Sciatic nerve (tissue), 2 donors: Measurements from ENCODE around the gene AOPEP. TPM values are rescaled to one million over a fixed set of nuclear protein-coding genes. Genes with fewer than 3 reads are reported as not detected.

Experiments
- ATAC-seq: fragments of 200-7000 bp; cut with Tn5 transposase; one replicate; pipeline ENCODE4 v1.9.1; 2020; ENCODE audit warnings: mild to moderate bottlenecking, moderate library complexity
- DNase-seq: peaks from one replicate; pipeline ENCODE4 v3.0.0-alpha.2; 2020; ENCODE audit warnings: low spot score
- intact Hi-C: fragments of 100-400 bp; cut with DNase I; formaldehyde crosslinking; loops from one replicate; pipeline ENCODE4 v1.14.2; 2022
- total RNA-seq: library from RNA; stranded (reverse); fragmentation: NEBNext Ultra II Directional; extraction: Animal tissue kit (Norgen Biotek cat#: 25700); gene quantifications from one replicate; pipeline ENCODE4 v1.2.1, GENCODE V29; 2021
- donor health status: DM: no; HTN: no; CAD: no.
- donor health status: DM: no; HTN: no; CAD: no.

AOPEP gene
- total RNA-seq, 1 donor from 2014 or later: 158 TPM

DNA sequence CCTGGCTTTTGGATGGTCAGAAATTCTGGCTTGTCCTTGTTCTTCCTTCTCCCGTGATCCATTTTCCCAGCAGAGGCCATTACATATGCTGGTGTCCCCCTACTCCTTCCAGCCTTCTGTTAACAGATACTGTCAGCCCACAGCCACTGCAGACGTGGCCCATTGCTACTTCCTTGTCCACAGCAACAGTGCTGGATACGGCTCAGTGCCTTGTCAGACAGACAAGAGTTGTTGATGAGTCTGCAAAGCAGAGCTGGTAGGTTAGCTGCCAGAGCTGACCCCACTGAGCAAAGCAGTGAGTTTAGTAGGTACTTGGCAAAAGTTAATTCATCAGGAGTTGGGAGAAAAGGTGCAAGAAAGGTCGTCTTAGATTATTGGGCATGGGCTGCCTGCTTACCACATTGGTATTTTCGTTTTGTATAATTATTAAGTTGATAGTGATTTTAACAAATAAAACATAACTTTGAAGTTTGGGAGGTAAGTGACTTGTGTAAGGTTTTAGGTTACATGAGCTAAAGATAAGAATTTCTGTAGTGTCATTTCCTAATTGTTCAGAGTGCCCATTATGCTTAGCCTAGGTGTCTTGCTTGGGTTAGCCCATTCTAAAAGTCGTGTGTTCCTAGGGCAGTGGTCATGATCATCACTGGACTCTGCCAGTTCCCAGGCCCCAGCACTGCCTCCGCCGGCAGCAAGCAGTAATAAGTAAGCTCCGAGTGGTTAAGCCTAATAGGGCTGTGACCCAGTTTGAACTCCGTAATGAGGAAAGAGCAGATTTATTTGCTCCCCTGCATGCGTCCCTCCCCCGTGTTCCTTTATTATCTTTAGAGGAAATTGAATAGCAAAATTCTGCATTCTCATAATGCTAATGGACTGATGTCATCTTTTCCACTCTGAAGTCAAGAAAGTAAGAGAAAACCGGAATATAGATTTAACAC is 299.0 kb downstream of the AOPEP start:
- intact Hi-C loops: no loop called here
- no peak for DNase-seq
- peak; percentile 87 for ATAC-seq

DNA sequence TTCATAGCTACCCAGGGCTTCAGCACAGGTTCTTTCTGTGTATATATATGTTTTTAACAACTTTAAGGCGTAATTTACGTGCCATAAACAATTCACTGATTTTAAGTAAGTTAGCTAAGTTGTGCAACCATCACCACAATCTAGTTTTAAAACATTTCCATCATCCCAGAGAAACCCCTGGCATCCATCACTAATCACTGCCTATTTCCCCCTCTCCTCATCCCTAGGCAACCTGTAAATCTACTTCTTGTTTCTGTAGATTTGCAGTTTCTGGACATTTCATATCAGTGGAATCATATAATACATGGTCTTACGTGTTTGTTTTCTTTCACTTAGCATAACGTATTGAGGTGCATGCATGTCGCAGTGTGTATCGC is 299.6 kb downstream of the AOPEP start:
- ATAC-seq (no peak), DNase-seq (no peak)
- intact Hi-C loops: no loop called here

DNA sequence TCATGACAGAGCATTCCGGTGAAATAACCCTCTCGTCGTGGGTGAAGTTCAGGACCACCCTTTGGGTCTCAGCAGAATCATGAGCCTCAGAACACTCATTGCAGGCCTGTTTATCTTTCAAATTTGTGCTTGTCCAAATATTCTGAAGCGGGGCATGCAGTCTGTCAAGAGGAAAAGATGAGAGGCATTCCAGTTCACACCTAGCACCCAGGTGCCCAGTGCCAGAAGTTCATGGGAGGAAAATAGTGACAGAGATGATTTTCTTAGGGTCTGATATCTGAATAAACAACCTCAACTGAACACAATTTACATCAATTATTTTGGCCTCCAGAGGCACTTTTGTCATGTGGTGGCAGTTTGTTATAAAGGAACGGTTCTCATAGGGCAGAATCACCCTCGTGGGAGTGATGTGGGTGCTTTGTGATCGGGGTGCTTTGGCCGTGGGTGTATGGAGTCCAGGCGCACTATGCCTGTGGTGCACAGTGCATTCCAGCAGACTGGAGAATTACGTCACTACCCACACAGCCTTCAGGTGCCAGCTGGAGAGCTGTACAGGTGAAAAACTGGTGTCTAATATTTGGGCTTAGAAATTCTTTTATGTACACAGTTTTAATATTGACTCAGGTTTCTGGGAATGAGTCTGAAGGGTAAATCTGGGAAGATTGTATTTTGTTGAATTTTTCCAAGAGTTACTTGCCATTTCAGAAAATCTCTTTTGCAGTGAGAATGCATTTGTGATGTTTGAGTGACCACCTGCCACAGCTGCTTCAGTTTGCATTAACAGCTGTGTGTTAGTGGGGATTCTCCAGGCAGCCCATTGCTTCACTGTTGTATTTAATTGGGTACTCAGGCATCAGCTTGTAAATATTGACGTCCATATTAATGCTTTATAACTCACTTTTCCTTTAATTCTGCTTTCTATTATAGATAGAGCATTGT is 301.7 kb downstream of the AOPEP start:
- DNase-seq: no peak
- intact Hi-C loops: no loop called here
- ATAC-seq: no peak

DNA sequence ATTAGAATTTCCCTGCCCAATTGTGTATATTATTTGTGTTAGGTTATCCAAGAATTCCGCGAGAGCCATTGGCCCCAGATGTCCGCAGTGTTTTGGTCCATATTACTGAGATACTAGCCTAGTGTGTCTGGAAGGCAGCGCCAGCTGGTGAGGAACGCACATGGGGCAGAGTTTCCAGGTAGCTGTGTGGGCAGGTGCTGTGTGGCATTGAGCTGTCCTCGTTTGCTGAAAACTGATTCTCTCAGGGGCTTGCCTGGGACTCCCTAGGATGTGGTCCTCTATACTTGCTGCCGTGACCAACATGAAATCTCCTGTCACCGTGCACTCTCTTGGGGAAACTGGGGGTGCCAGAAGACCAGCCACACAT is 302.3 kb downstream of the AOPEP start:
- no peak for ATAC-seq
- intact Hi-C loops: no loop called here
- no peak for DNase-seq

DNA sequence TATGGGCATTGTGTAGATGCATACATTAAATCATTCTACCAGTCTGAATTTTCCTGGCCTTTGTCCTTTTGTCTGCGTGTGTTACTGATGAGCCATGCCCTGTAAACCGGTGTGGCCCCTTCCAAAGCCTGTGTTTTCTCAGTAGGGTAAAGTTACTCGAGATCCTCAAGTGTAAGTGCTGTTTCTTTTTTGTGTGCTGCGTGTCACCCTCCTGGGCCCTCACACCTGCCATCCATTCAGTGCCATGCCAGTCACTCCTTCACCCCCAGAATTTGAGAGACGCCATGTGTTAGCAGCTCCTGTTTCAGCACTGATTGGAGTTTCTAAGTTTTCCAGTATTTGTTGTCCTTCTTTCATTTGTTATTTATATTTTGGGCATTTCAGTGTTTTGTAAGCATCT is 302.8 kb downstream of the AOPEP start:
- ATAC-seq (no peak), DNase-seq (no peak)
- intact Hi-C loops: no loop called here

DNA sequence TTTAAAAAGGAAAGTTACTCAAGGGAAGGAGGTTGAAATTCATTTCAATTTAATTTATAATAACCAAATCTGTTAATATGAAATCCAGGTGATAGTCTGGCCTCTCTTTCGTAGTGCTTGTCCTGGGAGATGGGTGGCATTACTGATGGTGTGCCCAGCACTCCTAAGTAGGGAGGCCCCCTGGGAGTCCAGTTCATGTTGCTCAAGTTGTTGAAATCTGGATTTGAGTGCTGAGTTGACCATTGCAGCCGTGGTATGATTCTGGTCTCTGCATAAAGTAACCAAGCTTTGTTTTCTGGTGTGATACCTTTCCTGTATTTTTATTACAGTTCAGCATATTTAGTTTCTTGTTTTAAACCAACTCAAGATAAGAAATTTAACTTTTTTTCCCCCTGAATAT is 303.2 kb downstream of the AOPEP start:
- intact Hi-C loops: no loop called here
- DNase-seq (no peak), ATAC-seq (no peak)

DNA sequence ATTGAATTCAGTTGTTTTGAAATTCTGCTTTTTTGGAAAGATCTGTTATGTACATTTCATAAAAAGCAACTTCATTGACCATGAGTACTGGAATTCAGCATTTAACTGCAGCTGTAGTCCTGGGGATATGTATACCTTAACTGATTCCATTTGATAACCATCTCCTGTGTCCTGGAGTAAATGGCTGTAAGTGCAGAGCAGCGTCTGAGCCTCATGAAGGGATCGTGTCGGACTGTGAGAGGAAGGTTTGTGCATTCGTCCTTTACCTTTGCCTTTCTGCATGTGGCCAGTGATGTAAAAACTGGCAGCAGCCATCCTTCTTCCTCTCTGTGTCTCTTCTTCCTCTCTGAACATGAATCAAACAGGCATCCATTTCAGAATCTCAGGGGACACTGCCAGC is 303.8 kb downstream of the AOPEP start:
- no peak for ATAC-seq
- intact Hi-C loops: no loop called here
- DNase-seq: no peak

DNA sequence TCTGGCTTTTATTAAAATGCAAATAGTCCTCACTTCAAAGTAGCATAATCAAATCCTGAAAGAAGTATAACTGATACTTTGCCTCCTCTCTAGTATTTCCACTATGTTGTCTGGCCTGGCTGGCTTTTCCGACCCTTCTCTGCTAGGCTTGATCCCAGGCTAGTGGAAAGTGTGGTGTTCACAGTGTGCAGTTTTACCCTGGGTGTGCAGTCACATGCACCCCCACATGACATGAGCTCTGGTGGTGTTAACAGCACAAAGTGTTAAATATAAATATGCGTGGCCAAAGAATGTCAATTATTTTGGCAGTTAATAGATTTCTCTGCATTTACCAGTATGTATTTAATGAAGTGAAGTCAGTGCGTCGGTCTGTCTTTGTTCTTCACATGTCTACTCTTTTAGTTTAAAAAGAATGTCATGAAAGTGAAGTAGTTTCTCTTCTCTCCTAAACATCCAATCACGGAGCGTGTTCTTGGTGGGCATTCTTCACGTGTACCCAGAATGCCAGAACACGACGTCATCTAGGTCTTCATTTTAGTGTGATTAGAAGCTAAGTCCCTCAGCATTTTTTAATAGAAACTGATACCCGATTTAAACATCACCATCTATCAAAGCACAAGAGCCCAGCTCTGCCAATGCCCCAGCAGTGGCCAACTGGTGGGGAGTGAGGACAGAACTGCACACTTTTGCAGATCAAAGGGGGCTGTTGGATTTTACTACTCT is 304.6 kb downstream of the AOPEP start:
- DNase-seq (no peak), ATAC-seq (no peak)
- intact Hi-C loops: no loop called here

DNA sequence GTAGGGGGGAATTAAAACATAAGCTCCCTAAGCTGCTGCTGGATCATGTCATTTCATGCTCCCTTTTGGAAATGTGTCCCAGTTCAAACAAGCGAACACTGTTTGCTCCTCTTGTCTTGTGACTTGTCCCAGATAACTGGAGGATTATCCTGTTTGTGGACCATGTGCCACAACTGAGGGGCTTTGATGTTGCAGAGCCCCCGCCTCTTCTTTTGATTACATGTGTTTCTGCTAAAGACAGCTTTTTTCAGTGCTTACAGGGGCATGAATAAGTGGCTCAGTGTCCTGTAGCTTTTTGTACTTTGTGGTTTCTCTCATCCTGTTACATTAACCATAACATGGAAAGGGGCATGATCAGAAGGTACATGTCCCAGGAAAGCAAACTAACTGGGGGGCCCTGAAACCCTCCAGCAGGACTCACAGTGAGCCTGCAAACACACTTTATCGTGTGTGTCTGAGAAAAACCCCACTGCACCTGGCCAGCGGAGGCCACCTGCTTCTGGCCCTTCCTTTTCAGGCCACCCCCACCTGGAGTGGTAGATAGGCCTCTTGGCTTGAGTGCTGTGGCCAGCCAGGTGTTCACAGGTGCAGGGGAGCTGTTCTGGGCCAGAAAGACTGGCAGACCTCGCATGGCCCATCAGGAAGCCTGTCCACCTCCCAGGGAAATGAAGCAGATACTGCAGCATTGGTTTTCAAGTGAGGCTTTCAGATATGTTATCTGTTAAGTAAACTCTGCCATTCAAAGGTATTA is 305.4 kb downstream of the AOPEP start:
- DNase-seq: no peak
- intact Hi-C loops: no loop called here
- ATAC-seq: no peak

DNA sequence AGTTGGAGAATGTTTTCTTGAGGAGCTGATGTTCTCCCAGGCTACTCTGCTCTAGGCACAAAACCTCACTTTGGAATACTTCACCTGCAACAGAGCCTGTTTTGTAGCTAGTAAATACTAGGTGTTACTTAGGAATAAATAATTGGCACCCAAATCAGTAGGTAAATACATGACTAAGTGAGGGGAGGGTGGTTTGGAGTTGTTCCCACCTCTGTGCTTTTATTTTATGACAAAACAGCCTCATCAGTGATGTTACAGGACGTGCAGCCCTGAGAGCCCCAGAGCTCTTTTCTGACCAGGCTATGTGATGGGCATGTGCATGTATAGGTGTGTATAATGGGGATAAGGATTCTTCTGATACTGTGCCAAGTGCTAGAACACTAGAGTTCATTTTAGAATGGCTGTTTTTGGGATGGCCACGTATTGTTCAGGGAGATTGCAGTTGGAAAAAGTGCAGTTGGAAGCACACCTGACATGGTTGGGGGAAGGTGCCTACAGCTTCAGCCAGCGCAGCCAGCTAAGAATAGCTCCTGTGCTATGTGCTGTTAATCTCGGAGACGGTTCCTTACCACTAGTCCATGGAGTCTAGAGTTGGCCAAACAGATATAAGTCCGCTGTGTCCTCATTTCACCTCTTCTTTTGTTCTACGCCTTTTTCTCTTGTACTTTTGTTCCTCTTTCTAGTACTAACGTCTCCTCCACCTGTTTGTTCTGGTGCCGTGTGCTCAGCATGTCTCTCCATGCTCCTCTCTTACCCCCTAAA is 306.3 kb downstream of the AOPEP start:
- intact Hi-C loops: no loop called here
- ATAC-seq: no peak
- DNase-seq: no peak

DNA sequence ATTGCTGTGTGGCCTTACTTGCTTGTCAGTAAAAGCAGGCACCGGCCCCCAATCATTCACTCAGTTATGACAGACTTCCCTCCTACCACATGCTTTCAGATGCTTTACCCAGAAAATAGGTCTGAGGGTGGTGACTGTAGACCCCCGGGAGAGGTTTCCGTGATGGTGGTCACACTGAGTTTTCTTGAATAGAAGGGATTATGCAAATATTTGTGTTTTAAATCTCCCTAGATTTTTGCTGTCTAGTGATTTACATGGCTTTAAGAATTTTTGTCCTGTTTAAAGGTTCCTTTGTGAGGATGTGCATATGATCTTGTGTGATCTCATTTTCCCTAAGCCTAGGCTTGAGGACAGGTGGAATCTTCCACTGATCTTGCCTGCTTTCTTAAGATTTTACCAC is 309.3 kb downstream of the AOPEP start:
- ATAC-seq (no peak), DNase-seq (no peak)
- intact Hi-C loops: no loop called here

DNA sequence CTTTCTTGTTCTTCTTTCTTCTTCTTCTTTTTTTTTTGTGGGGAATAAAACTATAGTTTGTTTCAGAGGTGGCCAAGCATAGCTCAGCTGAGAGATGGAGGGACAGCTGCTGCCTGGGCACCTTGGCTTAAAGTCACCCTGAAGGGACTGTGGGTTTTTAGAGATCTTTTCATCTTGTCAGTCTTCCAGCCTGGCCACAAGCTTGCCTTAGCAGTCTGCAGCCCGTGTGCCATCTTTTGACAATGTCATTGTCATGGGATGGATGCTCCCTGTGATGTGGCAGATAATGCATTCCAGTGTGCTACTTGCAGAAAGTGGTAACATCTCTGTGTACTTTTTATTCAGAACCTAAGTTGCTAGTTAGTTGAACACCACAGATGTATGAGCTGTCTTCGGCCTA is 310.2 kb downstream of the AOPEP start:
- DNase-seq (no peak), ATAC-seq (no peak)
- intact Hi-C loops: no loop called here

DNA sequence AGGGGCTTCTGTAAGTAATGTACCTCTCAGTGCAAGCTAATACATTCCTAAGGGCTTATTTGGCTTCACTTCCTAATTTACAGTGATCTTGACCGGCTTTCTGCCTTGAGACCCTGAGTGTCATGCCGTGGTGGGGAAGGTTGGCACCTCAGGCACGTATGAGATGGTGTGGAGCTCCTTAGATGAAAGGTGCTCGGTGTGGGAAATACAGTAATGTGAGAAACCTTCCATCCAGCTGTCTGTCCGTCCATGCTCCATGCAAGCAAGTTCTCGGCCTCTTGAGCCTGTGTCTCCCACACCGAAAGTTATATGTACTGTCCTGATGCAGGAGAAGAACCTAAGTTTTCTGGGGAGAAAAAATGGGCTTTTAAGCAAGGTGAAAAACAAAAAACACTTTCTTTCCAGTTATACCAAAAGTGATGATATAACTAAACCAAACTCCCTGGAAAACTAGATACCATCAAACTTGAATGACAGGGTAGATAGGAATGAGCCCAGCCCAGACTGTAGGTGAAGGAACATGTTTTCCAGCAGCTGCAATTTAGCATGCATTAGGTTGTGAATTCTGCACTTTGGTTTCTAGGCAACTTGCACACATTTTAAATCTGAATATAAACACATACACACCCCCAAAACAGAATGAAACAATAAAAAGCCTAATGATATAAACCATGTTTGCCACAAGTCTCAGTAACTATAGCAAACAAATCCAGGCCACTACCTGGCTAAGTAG is 311.5 kb downstream of the AOPEP start:
- intact Hi-C loops: no loop called here
- ATAC-seq: no peak
- no peak for DNase-seq

DNA sequence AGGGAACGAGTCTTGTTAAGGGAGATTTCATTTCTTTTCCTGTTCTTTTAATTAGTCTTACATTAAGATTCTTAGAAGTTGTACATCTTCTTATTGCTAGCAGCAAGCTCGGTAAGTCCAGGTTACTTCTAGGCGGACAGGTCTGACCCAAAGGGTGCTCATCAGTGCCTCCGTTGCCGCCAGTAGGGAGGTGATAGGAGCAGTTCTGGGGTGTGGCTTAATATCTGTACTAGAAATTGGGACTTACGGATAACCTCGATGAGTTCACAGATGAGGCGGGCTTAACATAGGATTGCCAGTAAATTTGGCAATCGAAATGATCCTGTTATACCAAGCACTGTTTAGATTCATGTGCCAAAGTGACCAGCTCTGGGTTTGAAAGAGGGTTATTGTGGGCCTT is 312.2 kb downstream of the AOPEP start:
- DNase-seq: no peak
- intact Hi-C loops: no loop called here

DNA sequence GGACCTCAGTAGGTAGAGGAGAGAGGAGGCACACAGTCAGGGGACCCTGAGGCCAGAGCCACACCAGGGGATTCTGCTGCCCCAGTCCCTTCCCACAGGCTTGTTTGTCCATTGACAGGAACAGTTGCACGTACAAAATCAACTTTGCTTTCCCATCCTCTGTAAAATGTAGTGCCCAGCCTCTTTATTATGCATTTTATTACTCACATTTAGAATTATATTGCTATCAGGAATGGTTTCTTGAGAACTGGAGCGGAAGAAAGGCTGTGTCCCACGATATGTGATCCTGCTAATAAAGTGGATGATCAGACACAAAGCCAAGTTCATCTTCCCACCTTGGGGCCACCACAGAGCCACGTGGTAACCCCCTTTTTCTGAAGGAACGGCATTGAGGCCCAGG is 313.6 kb downstream of the AOPEP start:
- ATAC-seq (no peak), DNase-seq (no peak)
- intact Hi-C loops: no loop called here

More for the DNA sequence above, 312.2 kb downstream of the AOPEP start:
- ATAC-seq: no peak

DNA sequence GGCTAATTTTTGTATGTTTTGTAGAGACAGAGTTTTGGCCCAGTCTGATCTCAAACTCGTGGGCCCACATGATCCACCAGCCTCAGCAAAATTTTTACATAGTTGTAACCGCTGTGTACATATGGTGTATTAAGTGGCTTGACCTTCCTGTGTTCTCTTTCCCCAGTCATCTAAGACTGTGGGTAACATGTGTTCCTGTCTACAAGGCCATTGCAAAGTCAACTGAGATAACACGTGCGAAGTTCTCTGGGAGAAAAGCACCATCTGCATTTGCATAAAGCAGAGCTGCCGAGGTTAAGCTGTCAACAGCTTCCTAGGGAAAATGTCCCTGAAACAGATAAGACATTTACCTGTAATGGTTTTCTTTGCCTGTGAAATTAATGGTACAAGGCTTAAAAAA is 317.3 kb downstream of the AOPEP start:
- intact Hi-C loops: no loop called here
- DNase-seq (no peak), ATAC-seq (no peak)

DNA sequence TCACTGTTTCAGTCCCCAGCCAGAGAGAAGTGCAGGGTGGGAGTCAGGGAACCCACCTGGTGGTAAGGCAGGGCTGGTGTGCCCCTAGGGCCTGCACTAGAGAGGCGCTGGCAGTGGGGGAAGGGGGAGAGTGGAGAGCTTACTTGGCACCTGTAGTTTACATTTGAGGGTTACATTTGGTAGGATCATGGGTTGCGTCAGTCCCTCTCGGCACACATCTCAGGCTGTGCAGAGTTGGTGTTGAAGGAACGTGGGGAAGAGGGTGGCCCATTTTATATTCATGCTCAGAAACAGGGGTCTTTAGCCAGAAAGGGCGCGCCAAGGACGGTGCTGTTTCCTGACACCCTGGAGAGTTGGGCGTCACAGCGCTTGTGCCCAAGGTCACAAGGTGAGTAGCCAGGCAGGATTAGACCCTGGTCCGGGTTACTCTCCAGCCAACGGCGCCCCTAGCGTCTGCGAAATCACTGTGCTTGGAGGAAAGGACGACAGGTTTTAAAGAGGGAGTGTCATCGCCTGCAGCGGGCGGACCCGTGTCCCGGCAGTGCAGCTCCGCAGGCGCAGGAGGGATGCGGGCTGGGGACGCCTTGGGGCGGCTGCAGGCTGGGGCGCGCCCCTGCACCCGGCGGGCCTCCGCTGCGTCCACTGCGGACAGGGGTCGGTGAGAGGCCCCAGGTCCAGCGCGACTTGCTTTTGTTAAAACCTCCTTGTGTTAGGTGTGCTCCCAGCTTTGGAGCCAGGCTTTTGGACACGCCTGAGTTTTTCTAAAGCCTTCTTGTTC is 318.4 kb downstream of the AOPEP start:
- intact Hi-C loops: no loop called here
- ATAC-seq (no peak), DNase-seq (no peak)
